Osteocyte (in vitro differentiated cells): ENCODE measurements around the gene CTRB2. TPM values are rescaled to one million over a fixed set of nuclear protein-coding genes. Genes with fewer than 3 reads are reported as not detected.
A peak's percentile ranks its signal among the peaks of the same experiment; 100 is the strongest.

Experiments used
- DNase-seq: peaks from one replicate; pipeline ENCODE4 v3.0.0; 2021; ENCODE audit warnings: mixed read lengths; ENCODE audit not compliant: unreplicated experiment; ENCODE audit errors: extremely low spot score
- H3K27ac Mint-ChIP-seq: one replicate; pipeline ENCODE4 v1.8.0; 2021; ENCODE audit warnings: mild to moderate bottlenecking, mixed read lengths; ENCODE audit not compliant: unreplicated experiment
- H3K27me3 Mint-ChIP-seq: one replicate; pipeline ENCODE4 v1.8.0; 2021; ENCODE audit warnings: mixed read lengths; ENCODE audit not compliant: unreplicated experiment
- H3K36me3 Mint-ChIP-seq: one replicate; pipeline ENCODE4 v1.8.0; 2021; ENCODE audit warnings: mixed read lengths; ENCODE audit not compliant: unreplicated experiment
- H3K4me1 Mint-ChIP-seq: one replicate; pipeline ENCODE4 v1.8.0; 2021; ENCODE audit warnings: mixed read lengths; ENCODE audit not compliant: unreplicated experiment
- H3K4me3 Mint-ChIP-seq: one replicate; pipeline ENCODE4 v1.8.0; 2021; ENCODE audit warnings: mild to moderate bottlenecking, moderate library complexity, mixed read lengths; ENCODE audit not compliant: unreplicated experiment
- H3K9me3 Mint-ChIP-seq: one replicate; pipeline ENCODE4 v1.8.0; 2021; ENCODE audit warnings: mixed read lengths; ENCODE audit not compliant: unreplicated experiment
- CTCF ChIP-seq: fragments of 200-600 bp; sonication (generic); IDR thresholded peaks from 2 replicates; pipeline ENCODE4 v1.5.0; 2021; ENCODE audit warnings: antibody characterized with exemption, mild to moderate bottlenecking, moderate library complexity
- total RNA-seq: library from RNA; stranded (reverse); gene quantifications from 2 replicates; pipeline ENCODE4 v1.2.1, GENCODE V29; 2021

CTRB2 gene
- total RNA-seq, 1 donor from 2014 or later = not detected

GRCh38 chr16:75234856-75235696 lies 28.1 kb upstream of the CTRB2 start:
- Mint-ChIP-seq H3K27ac (peak overlapping the region; percentile 79), H3K36me3 (peaks cover 25% of the 10 kb centered on the region), H3K4me3 (no peak overlapping the region), H3K4me1 (peaks cover 42% of the 10 kb centered on the region), H3K9me3 (no peaks in the 10 kb centered on the region), H3K27me3 (no peaks in the 10 kb centered on the region)
- DNase-seq = no peak
- no peak for TF ChIP-seq CTCF

- Mint-ChIP-seq H3K27me3 (no peaks in the 10 kb centered on the region), H3K9me3 (no peaks in the 10 kb centered on the region), H3K27ac (peak overlapping the region; percentile 47), H3K36me3 (peaks cover 26% of the 10 kb centered on the region), H3K4me3 (no peak overlapping the region), H3K4me1 (peaks cover 30% of the 10 kb centered on the region)
- DNase-seq = no peak
- no peak for TF ChIP-seq CTCF
These were observed 26.6 kb upstream of the CTRB2 start for GRCh38 chr16:75233611-75233938.

- no peak for DNase-seq
- TF ChIP-seq CTCF = no peak
- Mint-ChIP-seq H3K27ac (no peak overlapping the region), H3K4me1 (peaks cover 26% of the 10 kb centered on the region), H3K4me3 (no peak overlapping the region), H3K36me3 (peaks cover 30% of the 10 kb centered on the region), H3K9me3 (no peaks in the 10 kb centered on the region), H3K27me3 (no peaks in the 10 kb centered on the region)
These were observed 24.6 kb upstream of the CTRB2 start for GRCh38 chr16:75231570-75231969.

DNA sequence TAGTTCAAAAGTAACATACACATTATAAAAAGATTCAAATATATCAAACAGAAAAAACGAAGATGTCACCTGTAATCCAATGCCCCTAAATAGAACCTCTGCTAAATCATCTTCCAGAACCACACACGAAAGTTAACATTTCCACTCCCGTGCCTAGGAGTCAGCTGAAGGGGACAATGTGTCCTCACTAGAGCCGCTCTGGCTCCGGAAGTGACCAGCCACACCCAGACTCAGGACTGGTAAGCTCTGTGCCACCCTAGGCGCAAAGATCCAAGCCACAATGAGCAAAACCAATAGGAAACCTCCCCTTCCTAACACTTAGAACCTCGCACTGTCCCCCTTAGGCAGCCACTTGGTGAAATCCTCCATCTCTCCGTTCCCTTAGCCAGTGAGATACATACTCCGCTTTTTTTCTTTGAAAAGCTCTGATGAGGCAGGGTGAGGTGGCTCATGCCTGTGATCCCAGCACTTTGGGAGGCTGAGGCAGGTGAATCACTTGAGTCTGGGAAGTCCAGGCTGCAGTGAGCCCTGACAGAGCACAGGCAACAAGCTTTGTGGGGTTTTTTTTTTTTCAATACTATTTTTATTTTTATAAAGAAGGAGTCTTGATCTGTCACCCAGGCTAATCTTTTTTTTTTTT lies 23.6 kb upstream of the CTRB2 start:
- Mint-ChIP-seq H3K4me1 (peaks cover 24% of the 10 kb centered on the region), H3K36me3 (peaks cover 30% of the 10 kb centered on the region), H3K9me3 (no peaks in the 10 kb centered on the region), H3K27ac (peak overlapping the region; percentile 12), H3K4me3 (no peak overlapping the region), H3K27me3 (no peaks in the 10 kb centered on the region)
- DNase-seq = no peak
- no peak for TF ChIP-seq CTCF

- no peak for TF ChIP-seq CTCF
- Mint-ChIP-seq H3K4me3 (no peak overlapping the region), H3K27ac (no peak overlapping the region), H3K9me3 (no peaks in the 10 kb centered on the region), H3K27me3 (no peaks in the 10 kb centered on the region), H3K4me1 (peaks cover 23% of the 10 kb centered on the region), H3K36me3 (peaks cover 27% of the 10 kb centered on the region)
- DNase-seq = no peak
These were observed 22.4 kb upstream of the CTRB2 start for GRCh38 chr16:75229172-75230031.
